ENCODE data around the gene TENT4B.

The TENT4B gene

DNA sequence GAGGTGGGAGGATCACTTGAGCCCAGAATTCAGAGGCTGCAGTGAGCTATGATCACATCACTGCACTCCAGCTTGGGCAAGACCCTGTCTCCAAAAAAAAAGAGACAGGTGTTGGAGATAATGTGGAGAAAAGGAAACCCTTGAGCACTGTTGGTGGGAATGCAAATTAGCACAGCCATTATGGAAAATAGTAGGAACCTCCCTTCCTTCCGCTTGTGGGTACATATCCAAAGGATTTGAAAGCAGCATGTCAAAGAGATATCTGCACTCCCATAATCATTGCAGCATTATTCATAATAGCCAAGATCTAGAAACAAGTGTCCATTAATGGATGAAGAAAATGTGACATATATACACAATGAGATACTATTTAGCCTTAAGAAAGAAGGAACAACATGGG is 103.5 kb downstream of the TENT4B start:
- no peak for ATAC-seq
- DNase-seq, result no peak

DNA sequence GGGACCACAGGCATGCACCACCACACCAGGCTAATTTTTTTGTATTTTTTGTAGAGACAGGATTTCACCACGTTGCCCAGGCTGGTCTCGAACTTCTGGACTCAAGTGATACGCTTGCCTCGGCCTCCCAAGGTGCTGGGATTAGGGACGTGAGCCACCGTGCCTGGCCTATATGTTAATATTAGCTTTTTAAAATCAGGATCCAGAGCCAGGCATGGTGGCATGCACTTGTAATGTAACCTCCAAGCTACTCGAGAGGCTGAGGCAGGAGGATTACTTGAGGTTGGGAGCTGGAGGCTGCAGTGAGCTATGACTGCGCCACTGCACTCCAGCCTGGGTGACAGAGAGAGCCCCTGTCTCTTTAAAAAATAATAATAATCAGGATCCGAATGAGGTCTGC is 104.8 kb downstream of the TENT4B start:
- DNase-seq (no peak), ATAC-seq (no peak)

GRCh38 chr16:50259334-50260205 is 106.5 kb downstream of the TENT4B start:
- ATAC-seq, result no peak
- no peak for DNase-seq

DNA sequence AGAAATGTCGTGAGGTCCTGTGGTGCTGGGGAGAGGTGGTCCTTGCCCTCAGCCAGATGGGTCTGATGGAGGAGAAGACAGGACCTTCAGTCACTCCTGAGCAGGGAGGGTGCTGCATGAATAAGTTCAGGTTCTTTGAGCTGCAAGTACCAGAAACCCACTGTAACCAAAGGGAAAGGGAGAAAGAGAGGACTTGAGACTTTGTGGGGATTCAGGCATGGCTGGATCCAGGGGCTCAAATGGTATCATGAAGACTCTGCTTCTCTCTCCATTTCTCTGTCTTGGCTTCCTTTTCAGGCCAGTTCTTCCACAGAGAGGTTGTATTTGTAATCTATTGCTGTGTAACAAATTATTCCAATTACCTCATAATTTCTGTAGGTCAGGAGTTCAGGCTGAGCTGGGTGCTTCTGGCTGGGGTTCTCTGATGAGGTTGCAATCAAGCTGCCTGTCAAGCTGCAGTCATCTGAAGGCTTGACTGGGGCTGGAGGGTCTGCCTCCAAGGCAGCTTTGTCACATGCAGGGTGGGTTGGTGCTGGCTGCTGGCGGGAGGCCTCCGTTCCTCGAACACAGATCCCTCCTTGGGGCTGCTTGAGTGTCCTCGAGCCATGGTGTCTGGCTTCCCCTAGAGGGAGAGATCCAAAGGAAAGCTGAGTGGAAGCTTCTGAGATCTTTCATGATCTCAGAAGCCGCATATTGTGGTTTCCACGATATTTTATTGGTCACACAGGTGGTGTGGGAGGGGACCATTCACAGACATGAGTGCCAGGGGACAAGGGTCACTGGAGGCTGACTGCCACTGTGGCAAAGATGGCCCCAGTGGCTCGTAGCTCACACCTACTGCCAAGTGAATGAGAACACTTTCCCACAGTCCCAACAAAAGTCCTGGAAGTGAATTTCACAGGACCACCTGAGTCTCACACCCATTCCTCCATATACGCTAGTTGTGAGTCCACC is 107.4 kb downstream of the TENT4B start:
- no peak for DNase-seq

GRCh38 chr16:50261160-50261706 is 108.1 kb downstream of the TENT4B start:
- ATAC-seq, result no peak
- DNase-seq, result no peak

More for the DNA sequence above, 107.4 kb downstream of the TENT4B start:
- ATAC-seq, result no peak

DNA sequence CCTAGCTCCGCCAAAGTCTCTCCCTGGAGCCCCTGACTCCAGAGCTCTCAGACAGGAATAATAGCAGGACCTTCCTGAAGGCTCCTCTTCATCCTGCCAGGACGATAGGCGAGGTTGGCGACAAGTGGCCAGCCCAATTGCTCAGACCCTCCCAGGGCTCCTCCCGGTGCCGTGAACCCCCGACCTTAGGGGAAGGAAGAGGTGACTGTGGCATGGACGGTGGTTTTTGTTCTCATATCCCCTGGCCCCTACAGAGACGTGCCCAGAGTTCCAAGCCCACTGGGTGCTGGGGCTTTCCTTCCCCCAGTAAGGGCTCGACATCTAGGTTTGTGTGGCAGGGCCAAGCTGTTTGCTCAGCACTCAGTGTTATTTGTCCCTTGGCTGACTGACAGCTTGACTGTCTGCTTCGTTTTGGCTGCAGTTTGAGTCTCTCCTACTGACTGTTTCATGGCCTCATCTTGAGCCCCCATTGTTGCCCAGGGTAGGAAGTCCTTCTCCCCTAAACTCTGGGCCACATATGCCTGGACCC is 108.7 kb downstream of the TENT4B start:
- ATAC-seq, result no peak
- no peak for DNase-seq

- DNase-seq (no peak), ATAC-seq (no peak)
These were observed 110.2 kb downstream of the TENT4B start for GRCh38 chr16:50263060-50263909.

DNA sequence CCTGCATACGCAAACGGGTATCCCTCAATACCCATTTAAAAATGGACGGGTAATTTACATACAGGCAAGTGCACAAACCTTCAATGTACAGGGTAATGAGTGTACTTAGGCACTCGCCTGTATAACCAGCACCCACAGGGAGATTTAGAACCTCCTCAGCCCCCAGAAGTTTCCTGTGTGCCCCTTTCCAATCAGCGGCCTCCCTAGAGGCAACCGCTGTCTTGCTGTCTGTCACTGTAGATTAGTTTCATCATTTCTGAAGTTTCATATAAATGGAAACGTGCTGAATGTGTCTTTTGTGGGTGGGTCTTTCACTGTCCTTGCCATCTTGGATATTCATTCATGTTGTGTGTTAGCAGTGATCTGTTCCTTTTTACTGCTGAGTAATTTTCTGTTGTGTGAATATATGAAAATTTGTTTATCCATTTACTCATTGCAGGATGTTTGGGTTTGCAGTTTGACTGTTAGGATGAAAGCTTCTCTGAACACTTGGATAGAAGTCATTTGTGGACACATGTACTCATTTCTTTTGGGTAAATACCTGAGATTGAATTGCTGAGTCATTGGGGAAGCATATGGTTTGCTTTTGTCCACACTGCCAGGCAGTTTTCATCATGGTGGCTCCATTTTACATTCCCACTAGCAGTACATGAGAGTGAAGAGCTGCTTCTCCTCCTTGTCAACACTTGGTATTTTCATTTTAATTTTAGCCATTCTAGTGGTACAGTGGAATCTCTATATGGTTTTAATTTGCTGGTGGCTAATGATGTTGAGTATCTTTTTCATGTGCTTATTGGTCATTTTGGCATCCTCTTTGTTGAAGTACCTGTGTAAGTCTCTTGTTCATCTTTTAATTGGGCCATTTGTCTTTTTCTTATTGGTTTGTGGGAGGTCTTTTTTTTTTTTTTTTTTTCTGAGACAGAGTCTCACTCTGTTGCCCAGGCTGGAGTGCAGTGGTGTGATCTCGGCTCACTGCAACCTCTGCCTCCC is 111.1 kb downstream of the TENT4B start:
- ATAC-seq (peak; percentile 56), DNase-seq (peak; percentile 28)

- no peak for ATAC-seq
- no peak for DNase-seq
These were observed 112.2 kb downstream of the TENT4B start for GRCh38 chr16:50265260-50265659.

DNA sequence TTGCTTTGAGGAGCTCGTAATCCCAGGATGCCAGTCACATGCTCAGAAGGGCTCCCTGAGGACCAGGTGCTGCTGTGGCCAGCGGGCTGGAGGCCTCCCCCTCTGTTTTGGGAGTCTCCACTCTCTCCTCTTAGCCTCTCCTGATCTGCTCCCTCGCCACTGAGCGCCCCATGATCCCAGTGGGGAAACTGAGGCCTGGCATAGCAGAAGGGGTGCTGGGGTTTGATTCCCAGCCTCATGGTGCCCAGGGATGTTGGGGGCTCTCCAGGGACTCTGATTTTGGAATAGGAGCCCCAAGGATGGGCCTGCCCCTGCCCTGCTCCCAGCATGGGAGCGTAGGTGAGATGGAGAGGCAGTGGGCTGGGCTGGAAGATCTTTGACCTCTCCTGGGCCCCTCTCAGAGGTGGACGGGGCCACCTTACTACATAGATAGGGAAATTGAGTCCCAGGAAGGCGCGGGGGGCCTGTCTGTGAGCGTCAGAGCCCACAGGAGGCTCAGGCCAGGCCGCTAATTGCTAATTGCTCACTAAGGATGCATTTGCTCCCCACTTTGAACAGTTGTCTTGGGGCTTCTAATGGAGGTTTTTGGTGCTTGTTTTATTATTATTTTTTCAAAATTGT is 112.7 kb downstream of the TENT4B start:
- no peak for ATAC-seq
- no peak for DNase-seq

DNA sequence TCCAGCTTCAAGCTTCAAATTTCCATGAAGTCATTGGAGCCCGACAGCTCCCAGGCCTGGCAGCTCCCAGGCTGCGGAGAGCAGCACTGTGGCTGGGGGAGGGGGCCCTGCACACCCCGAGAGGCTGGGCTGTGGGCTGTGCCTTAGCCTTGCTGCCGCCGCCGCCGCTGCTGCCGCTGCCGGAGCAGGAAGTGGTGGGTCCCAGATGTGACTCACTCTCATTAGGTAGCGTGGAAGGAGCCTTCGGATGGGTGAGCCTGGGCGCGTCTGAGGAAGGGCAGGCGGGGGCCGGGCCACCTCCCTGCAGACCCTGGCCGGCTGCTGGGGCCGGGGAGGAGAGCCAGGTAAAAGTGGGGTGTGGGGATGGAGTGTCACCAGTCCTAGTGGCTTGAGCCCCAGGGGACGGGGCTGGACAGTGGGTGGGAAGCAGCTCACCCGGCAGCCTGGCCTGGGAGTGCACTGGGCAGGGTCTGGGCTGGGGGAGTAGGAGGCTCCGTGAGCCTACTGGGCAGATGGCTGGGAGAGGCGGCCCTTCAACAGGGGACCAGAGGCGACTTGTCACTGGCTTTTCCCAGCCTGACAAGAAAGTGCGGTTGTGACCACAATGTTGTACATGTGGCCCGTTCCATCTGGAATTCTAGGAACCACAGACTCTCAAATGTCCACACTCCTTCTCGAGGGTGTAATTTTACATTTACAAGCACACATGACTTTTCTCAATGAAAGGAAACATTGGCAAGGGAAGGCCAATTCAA is 113.4 kb downstream of the TENT4B start, which contains the start of gene ADCY7:
Gene ADCY7 (plus strand): TSS at position 215 of the 755 bp plus-strand sequence. CDS start 21,629 bp downstream, outside the sequence.
- ATAC-seq (peak; percentile 89), DNase-seq (peak; percentile 88)

GRCh38 chr16:50267151-50267631 is 114.1 kb downstream of the TENT4B start:
- ATAC-seq, result no peak

DNA sequence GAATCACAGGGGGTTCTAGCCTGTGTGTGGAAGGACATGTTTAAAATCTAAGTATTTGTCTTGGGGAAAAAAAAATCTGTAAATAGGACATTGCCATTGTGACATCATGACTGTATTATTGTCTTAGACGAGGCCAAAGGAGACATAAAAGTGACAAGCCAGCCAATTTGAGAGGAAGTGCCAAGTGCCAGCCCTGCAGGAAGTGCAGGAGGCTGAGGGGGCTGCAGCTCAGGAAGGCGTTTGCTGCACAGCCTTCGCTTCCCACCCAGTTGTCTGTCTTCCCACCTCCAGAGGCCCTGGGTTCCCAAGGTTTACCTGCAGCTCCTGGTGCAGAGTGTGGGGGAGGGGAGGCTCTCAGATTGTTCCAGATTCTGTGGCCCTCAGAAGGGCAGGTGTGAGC is 114.5 kb downstream of the TENT4B start:
- ATAC-seq (no peak), DNase-seq (no peak)

More at GRCh38 chr16:50267151-50267631, 114.1 kb downstream of the TENT4B start:
- DNase-seq, result no peak

GRCh38 chr16:50268352-50268751 is 115.2 kb downstream of the TENT4B start:
- DNase-seq (no peak), ATAC-seq (no peak)

GRCh38 chr16:50269061-50269705 is 116.1 kb downstream of the TENT4B start:
- no peak for ATAC-seq
- no peak for DNase-seq

DNA sequence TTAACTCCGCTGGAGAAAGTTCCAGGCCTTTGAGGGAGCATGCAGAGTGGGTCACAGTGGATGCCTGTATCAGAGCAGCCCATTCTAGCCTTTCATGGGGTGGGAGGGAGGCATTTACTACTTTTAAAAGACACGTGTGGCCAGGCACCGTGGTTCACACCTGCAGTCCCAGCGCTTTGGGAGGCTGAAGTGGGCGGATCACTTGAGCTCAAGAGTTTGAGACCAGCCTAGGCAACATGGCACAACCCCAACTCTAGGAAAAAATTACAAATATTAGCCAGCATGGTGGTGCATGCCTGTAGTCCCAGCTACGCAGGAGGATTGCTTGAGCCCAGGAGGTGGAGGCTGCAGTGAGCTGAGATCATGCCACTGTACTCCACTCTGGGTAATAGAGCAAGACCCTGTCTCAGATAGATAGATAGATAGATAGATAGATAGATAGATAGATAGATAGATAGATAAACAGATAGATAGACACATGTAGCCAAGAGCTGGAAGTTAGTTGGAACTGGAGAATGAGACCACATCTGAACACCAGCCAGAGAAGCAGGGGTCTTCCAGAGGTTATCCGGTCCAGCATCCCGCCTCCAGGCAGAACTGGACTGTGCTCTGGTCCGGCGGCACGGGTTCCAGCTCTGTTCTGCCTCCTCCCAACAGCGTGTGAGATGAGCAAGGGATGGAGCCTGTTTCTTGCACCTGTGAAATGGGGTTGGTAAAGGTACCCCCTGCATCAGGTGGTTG is 116.8 kb downstream of the TENT4B start:
- ATAC-seq, result no peak
- no peak for DNase-seq

- DNase-seq (no peak), ATAC-seq (no peak)
These were observed 117.5 kb downstream of the TENT4B start for GRCh38 chr16:50270510-50271147.

All from stimulated activated naive CD8-positive, alpha-beta T cell treated with anti-CD3 and anti-CD28 coated beads, Interleukin-15, Interleukin-2, amounts not matched to agents 100 U/mL and 50 U/mL, for 24 hours (primary cell).